HCEC 1CT (cell line): Measurements from ENCODE around the gene ADGRA3.
A peak's percentile ranks its signal among the peaks of the same experiment; 100 is the strongest.

Source experiments
- DNase-seq: peaks from one replicate; pipeline ENCODE4 v3.0.0-alpha.2; 2017

The ADGRA3 gene, protein sequence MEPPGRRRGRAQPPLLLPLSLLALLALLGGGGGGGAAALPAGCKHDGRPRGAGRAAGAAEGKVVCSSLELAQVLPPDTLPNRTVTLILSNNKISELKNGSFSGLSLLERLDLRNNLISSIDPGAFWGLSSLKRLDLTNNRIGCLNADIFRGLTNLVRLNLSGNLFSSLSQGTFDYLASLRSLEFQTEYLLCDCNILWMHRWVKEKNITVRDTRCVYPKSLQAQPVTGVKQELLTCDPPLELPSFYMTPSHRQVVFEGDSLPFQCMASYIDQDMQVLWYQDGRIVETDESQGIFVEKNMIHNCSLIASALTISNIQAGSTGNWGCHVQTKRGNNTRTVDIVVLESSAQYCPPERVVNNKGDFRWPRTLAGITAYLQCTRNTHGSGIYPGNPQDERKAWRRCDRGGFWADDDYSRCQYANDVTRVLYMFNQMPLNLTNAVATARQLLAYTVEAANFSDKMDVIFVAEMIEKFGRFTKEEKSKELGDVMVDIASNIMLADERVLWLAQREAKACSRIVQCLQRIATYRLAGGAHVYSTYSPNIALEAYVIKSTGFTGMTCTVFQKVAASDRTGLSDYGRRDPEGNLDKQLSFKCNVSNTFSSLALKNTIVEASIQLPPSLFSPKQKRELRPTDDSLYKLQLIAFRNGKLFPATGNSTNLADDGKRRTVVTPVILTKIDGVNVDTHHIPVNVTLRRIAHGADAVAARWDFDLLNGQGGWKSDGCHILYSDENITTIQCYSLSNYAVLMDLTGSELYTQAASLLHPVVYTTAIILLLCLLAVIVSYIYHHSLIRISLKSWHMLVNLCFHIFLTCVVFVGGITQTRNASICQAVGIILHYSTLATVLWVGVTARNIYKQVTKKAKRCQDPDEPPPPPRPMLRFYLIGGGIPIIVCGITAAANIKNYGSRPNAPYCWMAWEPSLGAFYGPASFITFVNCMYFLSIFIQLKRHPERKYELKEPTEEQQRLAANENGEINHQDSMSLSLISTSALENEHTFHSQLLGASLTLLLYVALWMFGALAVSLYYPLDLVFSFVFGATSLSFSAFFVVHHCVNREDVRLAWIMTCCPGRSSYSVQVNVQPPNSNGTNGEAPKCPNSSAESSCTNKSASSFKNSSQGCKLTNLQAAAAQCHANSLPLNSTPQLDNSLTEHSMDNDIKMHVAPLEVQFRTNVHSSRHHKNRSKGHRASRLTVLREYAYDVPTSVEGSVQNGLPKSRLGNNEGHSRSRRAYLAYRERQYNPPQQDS (N-terminal part only)

DNA sequence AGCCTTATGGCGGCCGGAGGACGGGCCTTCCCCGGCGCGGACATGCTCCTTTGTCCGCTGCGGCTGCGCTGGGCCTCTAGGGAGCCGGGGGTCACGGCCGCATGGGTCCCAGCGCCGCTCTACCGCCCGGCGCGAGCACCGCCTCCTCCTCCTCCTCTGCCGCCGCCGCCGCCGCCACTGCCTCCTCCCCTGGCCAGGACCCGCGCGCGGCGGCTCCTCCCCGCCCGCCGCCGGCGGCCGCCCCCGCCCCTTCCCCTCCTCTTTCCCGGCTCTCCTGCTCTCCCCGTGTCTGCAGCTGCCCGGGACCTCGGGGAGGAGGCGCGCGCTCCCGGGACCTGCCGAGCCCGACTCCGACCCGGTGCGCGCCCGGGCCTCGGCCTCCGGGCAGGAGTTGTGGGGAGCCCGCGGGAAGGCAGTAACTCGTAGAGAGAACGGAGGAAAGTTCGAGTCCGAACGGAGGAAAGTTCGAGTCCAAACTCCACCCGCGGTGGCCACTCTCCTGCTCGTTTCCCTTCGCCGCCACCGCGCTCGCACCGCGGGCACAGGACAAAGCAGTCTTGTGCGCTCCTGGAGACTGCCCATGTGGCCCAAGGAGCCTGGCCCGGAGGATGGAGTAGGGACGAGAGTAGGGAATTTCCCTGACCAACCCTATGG, at the start of gene ADGRA3:
ADGRA3 (minus strand) TSS at position 179 of the 654 bp plus-strand sequence. CDS start 282 bp downstream, outside the sequence.
- DNase-seq: peak; percentile 45

DNA sequence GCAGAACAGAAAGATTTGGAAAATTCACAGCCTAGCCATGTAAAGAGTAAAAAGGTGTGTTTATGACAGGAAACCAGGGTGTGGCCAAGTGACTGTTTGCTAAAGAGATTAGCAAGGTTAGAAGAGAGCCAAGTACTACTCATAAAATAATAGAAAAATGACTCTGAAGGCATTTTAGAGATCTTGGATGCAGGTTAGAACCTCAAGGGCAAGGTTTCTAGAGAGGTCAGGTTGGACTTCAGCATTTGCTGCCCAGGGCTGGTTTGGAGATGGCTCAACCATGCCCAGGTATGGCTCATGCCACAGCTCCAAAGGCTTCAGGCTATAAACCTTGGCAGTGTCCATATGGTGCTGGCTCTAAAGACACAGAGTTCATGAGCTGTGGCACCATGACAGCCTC, 40.6 kb upstream of the ADGRA3 start:
- no peak for DNase-seq

DNA sequence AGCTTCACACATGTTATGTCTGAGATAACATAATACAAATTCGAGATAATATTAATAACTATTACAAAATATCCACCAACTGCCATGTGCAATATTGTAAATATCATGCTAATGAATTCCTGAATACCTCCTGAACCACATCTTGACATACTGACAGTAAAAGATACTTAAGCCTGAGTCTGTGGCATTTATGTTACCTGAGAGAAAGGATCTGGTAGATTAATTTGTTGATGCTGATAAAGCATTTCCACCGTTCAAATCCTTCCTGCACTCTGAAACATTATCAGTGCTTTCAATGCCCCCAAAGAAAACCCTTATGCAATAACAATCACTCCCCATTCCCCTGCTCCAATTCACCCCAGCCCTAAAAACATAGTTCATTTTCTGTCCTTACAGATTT, 38.8 kb upstream of the ADGRA3 start:
- DNase-seq: no peak

DNA sequence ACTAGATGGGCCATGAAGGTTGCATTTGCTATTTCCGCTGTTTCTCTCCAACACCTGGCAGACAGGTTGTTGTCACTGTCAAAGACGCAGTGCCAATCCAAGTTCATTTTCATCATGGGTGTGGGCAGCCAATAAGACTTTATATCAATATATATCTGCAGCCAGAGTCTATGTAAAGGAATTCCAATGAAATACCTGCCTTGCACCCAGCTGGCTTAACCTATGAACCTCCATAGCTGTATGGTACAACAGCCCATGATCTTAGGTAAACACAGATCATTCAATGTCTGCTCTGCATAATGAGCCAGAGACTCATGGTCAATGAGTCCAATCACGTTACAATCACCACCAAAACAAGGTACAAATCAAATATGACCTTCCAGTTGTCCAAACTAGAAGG, 37.7 kb upstream of the ADGRA3 start:
- DNase-seq: no peak

DNA sequence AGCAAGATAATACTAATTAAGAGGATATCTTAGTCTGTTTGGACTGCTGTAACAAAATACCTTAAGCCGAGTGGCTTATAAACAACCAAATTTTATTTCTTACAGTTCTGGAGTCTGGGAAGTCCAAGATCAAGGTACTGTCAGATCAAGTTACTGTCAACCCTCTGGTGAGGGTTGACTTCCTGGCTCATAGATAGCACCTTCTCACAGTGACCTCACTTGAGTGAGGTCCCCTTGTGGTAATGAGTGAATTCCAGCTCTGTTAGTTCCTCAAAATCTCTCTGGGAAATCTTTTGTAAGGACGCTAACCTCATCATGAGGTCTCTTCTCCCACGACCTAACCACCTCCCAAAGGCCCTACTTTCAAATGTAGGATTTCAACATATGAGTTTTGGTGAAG, 36.9 kb upstream of the ADGRA3 start:
- no peak for DNase-seq

DNA sequence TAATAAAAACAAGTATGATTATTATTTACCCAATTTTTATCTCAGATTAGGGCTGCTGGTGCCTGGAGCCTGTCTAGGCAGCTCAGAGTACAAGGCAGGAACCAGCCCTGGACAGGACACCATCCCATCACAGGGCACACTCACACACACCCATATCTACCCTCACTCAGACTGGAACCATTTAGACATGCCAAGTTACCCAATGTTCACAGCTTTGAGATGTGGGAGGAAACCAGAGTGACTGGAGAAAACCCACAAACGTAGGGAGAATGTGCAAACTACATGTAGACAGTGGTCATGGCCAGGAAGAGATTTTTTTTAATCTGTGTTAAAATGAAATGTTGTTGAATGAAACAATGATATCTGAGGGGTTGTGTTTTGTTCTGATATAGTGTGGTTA, 35.7 kb upstream of the ADGRA3 start:
- DNase-seq: no peak

DNA sequence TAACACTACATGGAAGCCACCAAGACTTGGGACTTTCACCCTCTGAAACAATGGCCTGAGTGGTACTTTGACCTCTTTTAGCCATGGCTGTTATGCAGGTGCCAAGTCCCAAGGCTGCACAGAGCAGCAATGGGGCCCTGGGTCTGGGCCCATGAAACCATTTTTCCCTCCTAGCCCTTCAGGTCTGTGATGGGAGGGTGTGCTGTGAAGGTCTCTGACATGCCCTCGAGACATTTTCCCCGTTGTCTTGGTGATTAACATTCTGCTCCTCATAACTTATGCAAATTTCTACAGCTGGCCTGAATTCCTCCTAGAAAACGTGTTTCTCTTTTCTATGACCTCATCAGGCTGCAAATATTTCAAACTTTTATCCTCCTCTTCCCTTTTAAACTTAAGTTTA, 30.4 kb upstream of the ADGRA3 start:
- DNase-seq: no peak

DNA sequence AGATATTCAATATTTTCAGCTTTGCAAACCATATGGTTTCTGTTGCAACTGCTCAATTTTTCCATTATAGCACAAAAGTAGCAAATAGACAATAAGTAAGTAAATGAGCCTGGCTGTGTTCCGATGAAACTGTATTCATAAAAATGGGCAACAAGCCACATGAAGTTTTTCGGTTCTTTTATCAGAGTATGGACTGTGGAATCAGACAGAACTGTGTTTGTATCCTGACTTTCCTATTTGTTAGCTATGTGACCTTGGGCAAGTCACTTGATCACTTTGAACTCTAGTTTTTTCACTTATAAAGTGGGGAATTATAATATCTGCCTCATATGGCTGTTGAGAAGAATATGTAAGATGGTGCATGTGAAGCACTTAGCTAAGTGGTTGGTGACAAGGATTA, 23.4 kb upstream of the ADGRA3 start:
- no peak for DNase-seq

DNA sequence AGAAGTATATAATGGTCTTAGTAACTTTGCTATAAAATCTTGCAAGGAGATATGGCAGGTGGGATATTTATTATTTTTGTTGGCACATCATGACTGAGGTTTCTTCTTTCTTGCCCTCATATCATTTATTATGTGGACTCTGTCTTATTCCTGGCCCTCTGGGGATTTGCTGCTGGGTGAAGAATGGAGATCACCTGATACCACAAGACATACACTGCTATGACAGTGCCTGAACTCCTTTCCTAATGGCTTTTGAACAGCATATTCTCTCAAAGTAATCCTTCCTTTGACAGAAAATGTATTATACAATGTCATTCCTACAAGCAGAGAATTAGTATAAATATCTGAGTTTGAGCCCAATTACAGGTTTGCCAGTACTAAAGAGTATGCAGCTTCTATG, 22.0 kb upstream of the ADGRA3 start:
- no peak for DNase-seq

DNA sequence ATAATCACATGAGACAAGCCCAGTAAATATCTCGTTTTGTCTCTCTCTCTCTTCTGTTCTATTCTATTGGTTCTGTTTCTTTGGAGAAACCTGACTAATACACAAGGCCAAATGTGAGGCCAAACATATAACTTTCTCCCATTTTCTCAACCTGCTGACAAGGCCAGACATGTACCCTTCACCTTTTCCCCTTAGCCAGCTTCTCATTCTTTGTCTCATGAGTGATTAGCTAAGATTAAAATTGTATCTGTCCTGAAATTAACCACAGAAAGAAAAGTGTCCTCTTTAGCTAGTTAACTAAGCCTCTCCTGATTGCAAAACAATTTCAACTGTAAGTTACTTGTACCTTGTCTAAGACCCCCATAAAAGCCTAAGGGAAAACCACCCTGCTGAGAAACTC, 18.5 kb upstream of the ADGRA3 start:
- DNase-seq: no peak

DNA sequence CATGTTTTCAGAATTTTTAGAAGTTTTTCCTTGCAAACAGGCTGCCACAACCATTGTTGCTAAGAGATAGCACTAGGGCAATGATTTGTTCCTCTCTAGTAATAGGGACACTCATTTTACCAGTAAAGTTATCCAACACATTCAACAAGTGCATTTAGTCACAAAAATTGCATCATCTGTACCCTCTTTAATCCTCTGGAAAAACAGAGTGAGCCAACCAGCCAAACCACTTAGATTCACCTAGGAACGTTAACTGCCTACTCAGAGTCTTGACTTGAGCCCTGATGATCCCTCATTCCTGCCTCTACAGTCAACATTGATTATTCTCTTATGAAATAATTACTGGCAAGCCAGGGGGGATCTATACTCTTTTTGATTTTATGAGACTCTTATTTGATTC, 17.0 kb upstream of the ADGRA3 start:
- DNase-seq: no peak

DNA sequence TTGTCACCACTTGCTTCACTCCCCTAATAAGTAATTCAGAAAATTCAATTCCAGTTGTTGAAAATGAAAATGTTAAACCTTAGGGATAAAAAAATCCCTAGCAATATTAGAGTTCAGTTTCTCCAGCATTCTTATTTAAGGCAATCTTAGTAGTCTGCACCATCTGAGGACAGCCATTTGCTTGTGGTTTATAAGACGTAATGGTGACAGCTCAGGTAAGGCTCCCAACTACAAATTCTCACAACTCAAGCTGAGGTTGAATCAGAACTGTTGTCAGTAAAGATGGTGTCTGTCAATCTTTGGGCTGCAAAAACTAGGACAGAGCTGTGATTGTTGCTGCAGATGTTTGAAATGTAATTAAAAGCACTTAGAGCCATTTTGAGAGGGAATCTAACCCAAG, 16.3 kb upstream of the ADGRA3 start:
- no peak for DNase-seq

DNA sequence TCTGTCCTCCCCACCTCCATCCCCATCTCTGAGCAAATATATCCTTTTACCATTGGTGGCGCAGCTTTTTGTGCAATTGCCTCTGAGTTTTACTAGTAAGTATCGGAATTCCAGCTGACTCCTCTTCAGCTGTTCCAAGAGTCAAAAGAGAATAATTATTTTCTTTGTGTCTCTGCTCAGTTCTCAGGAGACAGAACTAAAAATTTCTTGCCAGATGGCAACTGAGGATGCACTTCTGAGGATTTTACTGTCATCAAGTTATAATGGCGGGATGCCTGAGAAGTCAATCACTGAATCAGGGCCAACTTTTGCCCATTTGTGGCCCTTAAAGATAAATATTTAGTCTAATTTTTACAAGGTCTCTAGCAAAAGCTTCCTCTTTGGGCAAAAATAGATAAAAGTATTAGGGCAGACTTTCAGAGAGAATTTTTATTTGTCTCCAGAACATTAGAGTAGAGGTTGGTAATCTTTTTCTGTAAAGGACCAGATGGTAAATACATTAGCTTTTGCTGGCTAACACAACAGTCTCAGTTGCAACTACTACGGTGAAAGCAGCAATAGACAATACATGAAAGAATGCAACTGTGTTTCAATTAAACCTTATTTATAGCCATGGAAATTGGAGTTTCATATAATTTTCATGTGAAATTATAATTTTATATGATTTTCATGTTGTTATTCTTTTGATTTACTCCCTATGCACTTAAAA, 15.6 kb upstream of the ADGRA3 start:
- DNase-seq: no peak

DNA sequence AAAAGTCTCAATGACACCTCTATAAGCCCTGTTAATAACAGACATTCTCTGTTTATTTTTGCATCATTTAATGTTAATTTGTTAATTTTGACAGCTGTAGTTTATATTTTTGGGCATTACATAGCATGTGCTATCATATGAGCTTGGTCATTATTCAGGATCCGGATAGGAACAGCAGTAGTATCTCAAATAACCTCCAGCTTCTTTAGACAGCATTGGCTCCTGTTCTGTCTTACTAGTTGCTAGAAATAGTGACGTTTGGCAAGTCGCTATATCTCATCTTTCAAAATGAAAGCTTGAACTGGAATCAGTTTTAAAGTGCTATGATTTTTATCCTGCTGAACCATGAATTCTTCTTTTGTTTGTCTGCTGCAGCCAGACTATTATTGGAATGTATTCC, 9.0 kb upstream of the ADGRA3 start:
- DNase-seq: no peak

DNA sequence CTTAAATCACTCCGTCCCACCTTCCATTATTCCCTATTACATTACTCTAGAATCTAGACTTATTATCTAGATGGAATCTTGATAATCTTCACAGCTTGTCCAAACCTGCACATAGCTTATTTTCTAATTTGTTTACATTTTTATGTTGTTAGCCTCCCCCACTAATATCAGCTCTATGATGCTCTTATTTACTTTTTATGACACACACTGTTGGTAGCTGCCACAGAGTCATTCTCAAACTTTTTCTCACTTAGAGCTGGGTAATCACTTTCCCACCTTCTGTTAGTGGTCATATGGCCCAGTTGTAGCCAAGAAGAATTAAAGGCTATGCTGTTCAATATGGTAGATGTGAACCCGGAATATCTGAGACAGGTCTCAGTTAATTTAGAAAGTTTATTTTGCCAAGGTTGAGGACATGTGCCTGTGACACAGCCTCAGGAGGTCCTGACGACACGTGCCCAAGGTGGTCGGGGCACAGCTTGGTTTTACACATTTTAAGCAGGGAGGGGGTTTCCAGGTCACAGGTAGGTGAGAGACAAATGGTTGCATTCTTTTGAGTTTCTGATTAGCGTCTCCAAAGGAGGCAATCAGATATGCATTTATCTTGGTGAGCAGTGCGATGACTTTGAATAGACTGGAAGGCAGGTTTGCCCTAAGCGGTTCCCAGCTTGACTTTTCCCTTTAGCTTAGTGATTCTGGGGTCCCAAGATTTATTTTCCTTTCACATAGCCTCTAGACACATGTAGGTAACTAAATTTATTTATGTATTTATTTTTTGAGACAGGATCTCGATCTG, 7.0 kb upstream of the ADGRA3 start:
- DNase-seq: no peak

DNA sequence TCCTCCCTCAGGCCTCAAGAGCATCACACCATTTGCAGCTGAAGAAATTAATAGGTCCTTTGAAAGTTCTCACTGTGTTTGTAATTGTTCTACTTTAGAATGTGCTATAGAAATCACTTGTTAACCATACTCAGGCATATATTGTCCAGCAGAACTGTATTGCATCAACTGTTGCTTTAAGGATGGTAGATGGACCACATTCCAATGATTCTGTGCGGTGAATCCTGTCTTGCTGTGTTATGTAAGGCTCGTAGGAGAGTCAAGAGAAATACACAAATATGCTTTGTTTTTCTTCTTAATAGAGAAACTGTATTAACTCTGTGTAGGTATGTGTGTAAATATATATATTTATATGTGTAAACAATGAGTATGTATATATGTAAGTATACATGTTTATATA, 6.3 kb upstream of the ADGRA3 start:
- DNase-seq: no peak

DNA sequence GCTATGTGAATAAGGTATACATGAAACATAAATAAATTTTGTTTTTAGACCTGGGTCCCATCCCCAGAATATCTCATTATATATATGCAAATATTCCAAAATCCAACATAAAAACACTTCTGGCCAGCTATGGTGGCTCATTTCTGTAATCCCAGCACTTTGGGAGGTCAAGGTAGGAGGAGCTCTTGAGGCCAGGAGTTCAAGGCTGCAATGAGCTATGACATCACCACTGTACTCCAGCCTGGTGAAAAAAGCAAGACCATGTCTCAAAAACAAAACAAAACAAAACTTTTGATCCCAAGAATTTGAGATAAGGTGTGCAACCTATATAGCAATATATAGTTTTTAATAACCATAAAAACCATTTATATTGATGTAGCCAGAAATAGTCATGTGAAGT, 5.4 kb upstream of the ADGRA3 start:
- DNase-seq: no peak

DNA sequence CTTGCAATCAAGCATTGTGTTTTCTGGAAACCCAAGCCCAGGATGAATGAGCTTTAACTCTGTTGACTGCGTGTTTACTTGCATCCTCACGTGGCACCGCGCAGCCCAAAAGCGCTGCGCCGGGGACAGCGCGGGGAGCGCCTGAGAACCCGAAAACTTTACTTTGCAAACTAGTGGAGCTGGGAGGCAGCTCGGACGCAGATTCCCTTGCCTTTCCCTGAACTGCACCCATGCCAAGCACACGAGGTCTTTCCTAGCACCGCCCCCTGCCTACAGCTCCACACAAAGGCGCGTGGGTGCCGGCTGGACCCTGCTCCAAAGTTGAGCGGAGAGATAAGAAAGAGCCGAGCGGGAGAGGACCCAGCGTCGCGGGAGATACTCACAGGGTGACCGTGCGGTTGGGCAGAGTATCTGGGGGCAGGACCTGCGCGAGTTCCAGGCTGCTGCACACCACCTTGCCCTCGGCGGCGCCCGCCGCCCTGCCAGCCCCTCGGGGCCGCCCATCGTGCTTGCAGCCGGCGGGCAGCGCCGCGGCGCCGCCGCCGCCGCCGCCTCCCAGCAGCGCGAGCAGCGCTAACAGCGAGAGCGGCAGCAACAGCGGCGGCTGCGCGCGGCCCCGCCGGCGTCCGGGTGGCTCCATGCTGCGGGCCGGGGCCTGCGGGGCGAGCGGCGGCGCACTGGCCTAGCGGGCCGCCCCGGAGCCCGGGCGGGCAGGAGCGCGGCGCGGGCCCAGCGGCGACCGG, 550 bp downstream of the ADGRA3 start:
- peak; percentile 56 for DNase-seq

DNA sequence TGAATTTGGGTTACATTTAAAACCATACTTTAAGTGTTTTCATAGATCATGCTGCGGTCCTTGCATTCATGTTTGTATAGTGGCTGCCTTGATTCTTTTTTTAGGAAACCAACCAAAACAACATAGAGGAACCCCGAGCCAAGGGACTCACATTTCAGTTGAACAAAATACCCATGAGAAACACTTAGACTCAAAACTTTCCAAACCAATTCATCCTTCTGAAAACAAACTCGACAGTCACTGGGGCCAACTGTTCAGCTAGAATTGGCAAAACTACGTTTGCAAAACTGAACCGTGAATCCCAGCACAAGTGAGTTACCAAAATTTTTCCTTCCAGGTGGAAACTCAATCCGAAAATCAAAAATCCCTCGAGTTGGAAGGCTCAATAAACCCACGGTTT, 1.4 kb downstream of the ADGRA3 start:
- no peak for DNase-seq

DNA sequence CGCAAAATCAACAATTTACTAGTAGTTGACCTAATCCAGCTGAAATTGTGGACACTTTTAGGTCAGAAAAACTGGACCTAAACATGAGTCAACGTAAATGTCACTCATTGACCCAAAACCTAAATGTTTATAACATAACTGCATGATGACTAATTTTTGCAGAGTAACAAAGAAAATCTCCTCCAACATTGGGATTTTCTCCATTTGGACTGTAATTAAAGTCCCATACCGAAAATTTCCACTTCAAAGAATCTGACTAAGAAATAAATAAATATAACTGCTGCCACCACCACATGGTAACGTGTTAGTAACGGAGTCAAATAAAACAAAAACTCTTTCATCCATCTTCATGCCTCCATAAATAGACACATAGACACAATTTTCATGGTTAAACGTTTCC, 1.9 kb downstream of the ADGRA3 start:
- peak; percentile 82 for DNase-seq

DNA sequence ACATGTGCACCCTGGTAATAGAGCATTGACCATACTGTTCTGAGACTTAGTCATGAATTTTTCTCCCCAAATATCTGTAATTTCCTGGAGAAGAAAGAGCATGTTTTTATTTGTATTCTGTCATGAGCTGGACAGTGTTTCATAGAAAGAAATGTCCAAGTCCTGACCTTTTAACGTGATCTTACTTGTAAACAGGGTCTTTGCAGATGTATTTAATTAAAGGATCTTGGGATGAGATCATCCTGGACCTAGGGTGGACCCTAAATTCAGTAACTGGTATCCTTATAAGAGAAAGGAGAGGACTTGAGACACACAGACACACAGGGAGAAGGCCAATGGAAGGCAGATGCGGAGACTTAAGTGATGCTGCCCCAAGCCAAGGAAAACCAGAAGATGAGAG, 3.6 kb downstream of the ADGRA3 start:
- no peak for DNase-seq
